ENCODE data around the gene EMP2. TPM values are rescaled to one million over a fixed set of nuclear protein-coding genes. Genes with fewer than 3 reads are reported as not detected.

Gene EMP2
- total RNA-seq, 1 experiment from 2014 or later: 14.4 TPM

GRCh38 chr16:10541366-10541765, 39.0 kb downstream of the EMP2 start:
- DNase-seq: no peak
- Histone ChIP-seq H3K18ac (ENCODE audit: insufficient read length, low read depth, low read length) (no peak overlapping the region), H2BK5ac (ENCODE audit: insufficient read length, low read length) (no peak overlapping the region), H4K91ac (ENCODE audit: insufficient read length, low read depth, low read length) (no peak overlapping the region), H3K4me1 (ENCODE audit: insufficient read depth, low read length) (no peaks in the 10 kb centered on the region), H3K4ac (ENCODE audit: low read depth, low read length) (no peak overlapping the region), H2AK5ac (ENCODE audit: insufficient read length, low read length) (no peak overlapping the region), H3K4me2 (ENCODE audit: insufficient read depth, insufficient read length, low read length) (no peak overlapping the region), H3K23me2 (ENCODE audit: insufficient read length, low read depth, low read length, poor library complexity, severe bottlenecking) (no peaks in the 10 kb centered on the region), H3K9ac (ENCODE audit: extremely low read depth, insufficient read length, low read length) (no peak overlapping the region), H3K56ac (ENCODE audit: insufficient read length, low read depth, low read length) (no peak overlapping the region), H3K27me3 (ENCODE audit: insufficient read depth, low read length) (no peaks in the 10 kb centered on the region; the same call in 1 of the 2 replicates), H2AFZ (ENCODE audit: low read length) (no peak overlapping the region), H2BK15ac (ENCODE audit: low read depth, low read length) (no peak overlapping the region), H3K27ac (ENCODE audit: insufficient read length, low read depth, low read length) (no peak overlapping the region), H4K8ac (replicated peaks; ENCODE audit: insufficient read length, low read depth, low read length) (no peak overlapping the region), H3K23ac (ENCODE audit: insufficient read length, low read depth, low read length) (no peak overlapping the region), H2BK120ac (ENCODE audit: low read depth, low read length, poor library complexity, severe bottlenecking) (no peak overlapping the region), H3T11ph (ENCODE audit: low read length) (no peak overlapping the region), H2BK20ac (ENCODE audit: low read depth, low read length, poor library complexity, severe bottlenecking) (no peak overlapping the region), H3K9me3 (ENCODE audit: control insufficient read depth, low read depth, low read length) (no peaks in the 10 kb centered on the region), H3K79me2 (ENCODE audit: insufficient read depth, low read length) (no peaks in the 10 kb centered on the region), H3K14ac (ENCODE audit: insufficient read depth, low read length) (no peak overlapping the region; the same call in 1 of the 2 replicates), H4K5ac (ENCODE audit: insufficient read length, low read depth, low read length) (no peak overlapping the region), H3K79me1 (ENCODE audit: insufficient read depth, low read depth, low read length, poor library complexity, severe bottlenecking) (no peaks in the 10 kb centered on the region), H4K20me1 (ENCODE audit: control insufficient read depth, insufficient read depth, insufficient read length) (no peaks in the 10 kb centered on the region), H2BK12ac (ENCODE audit: insufficient read length, low read depth, low read length) (no peak overlapping the region)
- Mint-ChIP-seq H3K36me3 (ENCODE audit: insufficient read depth in 1 of 3, low read depth in 3 of 3) (peaks cover 3 to 19% (median 15%) of the 10 kb centered on the region in 3 experiments; a peak in 6 of 7 replicates), H3K4me3 (no peak overlapping the region), H3K27ac (no peak overlapping the region), H3K9me3 (no peaks in the 10 kb centered on the region), H3K4me1 (no peaks in the 10 kb centered on the region), H3K27me3 (ENCODE audit: low read depth) (no peaks in the 10 kb centered on the region)
- WGBS (ENCODE audit: extremely low coverage, insufficient read length, low lambda C conversion rate): no CpG with 5 or more reads among the region's 7 CpGs
- no peak for TF ChIP-seq CTCF (conservative IDR thresholded peaks at IDR 0.05)

Measured in H9 (cell line).